ENCODE data around the gene GNB1L. TPM values are rescaled to one million over a fixed set of nuclear protein-coding genes. Genes with fewer than 3 reads are reported as not detected.

GNB1L gene
- total RNA-seq, 1 donor from 2014 or later: 3.0 TPM

DNA sequence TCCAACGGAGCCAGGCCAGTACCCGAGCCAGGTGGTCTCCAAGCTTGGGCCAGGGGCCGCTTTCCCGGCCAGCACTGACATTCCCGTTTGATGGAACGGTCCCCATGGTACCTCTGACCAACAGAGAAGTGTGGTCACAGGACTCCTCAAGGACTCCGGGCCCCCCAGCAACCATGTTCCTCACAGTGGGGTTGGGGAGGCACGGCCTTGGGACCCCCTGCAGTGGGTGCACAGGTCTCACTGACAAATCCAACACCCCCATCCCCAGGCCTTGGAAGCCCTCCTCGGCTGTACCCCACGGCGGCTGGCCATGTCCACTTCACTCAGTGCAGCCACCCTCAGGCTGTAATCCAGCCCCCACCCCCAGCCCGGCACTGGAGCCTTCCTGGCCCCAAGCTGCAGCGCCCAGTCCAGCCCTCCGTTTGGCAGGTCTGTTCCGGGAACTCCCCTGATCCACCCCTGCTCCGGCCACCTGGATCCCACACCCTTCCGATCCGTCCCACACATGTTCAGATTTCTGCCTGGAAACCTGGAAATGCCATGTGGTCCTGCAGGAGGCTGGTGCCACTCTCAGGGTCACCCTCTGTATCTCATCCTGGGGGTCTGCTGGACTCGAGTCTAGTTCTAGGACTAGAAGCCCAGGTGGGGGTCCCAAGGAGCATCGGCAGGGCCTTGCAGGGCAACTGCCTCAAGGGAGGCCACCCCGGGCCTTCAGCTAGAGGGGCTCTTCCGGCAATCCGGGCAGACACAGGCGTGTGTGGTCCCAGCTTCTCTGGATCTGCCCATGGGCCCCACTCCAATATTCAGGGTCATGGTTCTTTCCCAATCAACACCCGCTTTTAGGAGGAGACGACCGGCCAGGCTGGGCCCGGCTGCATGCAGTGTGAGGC, 67.5 kb downstream of the GNB1L start:
- H3K9me3 ChIP-seq (ENCODE audit: low read depth): no peaks in the 10 kb centered on the region
- no peak for TF ChIP-seq EZH2phosphoT487 (IDR thresholded peaks at IDR 0.05)
- TF ChIP-seq EZH2 (IDR thresholded peaks at IDR 0.05): no peak
- TF ChIP-seq, protein P1, sequence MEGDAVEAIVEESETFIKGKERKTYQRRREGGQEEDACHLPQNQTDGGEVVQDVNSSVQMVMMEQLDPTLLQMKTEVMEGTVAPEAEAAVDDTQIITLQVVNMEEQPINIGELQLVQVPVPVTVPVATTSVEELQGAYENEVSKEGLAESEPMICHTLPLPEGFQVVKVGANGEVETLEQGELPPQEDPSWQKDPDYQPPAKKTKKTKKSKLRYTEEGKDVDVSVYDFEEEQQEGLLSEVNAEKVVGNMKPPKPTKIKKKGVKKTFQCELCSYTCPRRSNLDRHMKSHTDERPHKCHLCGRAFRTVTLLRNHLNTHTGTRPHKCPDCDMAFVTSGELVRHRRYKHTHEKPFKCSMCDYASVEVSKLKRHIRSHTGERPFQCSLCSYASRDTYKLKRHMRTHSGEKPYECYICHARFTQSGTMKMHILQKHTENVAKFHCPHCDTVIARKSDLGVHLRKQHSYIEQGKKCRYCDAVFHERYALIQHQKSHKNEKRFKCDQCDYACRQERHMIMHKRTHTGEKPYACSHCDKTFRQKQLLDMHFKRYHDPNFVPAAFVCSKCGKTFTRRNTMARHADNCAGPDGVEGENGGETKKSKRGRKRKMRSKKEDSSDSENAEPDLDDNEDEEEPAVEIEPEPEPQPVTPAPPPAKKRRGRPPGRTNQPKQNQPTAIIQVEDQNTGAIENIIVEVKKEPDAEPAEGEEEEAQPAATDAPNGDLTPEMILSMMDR (IDR thresholded peaks at IDR 0.05): no peak

DNA sequence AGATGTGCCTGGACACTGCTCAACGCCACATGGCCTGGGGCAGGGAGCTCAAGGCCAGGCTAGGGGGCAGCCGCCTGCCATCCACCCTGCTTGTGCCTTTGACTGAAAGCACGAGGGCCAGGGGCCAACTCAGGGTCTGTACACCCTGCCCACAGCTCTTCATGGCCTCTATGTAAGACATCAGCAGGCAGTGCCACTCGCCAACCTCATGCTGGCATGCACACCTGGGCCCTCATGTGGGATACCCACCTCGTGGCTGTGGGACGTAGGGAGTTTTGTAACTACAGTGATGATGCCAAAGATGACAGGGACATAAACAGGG, 68.4 kb downstream of the GNB1L start:
- TF ChIP-seq, protein P1 (IDR thresholded peaks at IDR 0.05): no peak
- TF ChIP-seq EZH2phosphoT487 (IDR thresholded peaks at IDR 0.05): no peak
- no peak for TF ChIP-seq EZH2 (IDR thresholded peaks at IDR 0.05)
- H3K27ac Mint-ChIP-seq: no peak overlapping the region

More for the DNA sequence above, 67.5 kb downstream of the GNB1L start:
- no peak for DNase-seq (ENCODE audit: low spot score)
- Histone ChIP-seq H3K4me1 (no peaks in the 10 kb centered on the region), H2AFZ (replicated peaks) (no peak overlapping the region), H3K9ac (no peak overlapping the region), H3K27me3 (no peaks in the 10 kb centered on the region), H3K4me3 (no peak overlapping the region), H3K4me2 (no peak overlapping the region), H3K36me3 (no peaks in the 10 kb centered on the region), H4K20me1 (ENCODE audit: low read depth) (no peaks in the 10 kb centered on the region), H3K27ac (no peak overlapping the region), H3F3A (ENCODE audit: low read depth) (no peaks in the 10 kb centered on the region), H3K79me2 (ENCODE audit: low read depth) (no peaks in the 10 kb centered on the region)
- Mint-ChIP-seq H3K4me3 (no peak overlapping the region), H3K27ac (peak overlapping the region; percentile 79), H3K36me3 (peaks cover 17% of the 10 kb centered on the region), H3K4me1 (no peaks in the 10 kb centered on the region), H3K27me3 (ENCODE audit: insufficient read depth, low read depth) (peaks cover 10% of the 10 kb centered on the region), H3K9me3 (peaks cover 21% of the 10 kb centered on the region)

DNA sequence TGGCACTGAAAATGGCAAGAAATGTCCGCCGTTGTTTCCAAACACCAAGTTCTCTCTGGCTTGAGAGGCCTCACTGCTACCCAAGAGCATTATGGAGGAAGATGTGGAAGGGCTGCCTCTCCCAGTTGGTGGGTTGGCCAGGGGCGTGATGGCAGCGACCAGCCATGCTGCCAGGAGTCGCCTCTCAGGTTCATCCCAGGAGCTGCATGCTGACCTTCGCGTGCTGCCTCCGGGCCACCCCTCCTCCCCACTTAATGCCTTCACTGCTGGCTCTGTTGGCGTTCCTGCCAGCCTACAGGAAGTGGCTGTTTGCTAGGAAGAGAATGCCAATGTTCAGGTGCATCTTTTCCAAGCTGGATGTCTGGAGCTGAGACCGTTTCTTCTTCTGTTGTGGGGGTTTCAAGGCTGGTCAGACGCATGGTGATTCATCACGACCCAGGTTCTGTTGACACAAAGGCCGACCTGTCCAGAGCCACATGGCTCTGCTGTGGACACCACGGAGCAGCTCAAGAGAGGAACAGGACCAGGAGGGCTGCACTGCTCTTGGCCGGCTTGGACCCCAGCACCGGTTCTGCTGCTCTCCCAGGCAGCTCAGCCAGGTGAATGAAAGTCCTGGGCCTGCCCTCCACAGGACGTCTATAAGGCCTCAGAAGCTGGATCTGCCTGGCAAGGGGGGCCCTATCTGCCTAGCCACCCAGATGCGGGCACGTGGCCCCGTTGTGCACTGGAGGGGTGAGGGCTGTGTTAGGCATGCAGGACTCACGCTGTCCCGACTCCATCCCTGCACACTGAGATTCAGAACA, 69.0 kb downstream of the GNB1L start:
- H3K9me3 ChIP-seq (ENCODE audit: low read depth): no peaks in the 10 kb centered on the region
- H2AFZ ChIP-seq (replicated peaks): no peak overlapping the region
- no peak overlapping the region for H3K4me2 ChIP-seq
- H4K20me1 ChIP-seq (ENCODE audit: low read depth): no peaks in the 10 kb centered on the region
- DNase-seq (ENCODE audit: low spot score): no peak
- H3K4me3 Mint-ChIP-seq: no peak overlapping the region
- peaks cover 10% of the 10 kb centered on the region for H3K9me3 Mint-ChIP-seq
- no peak overlapping the region for H3K4me3 ChIP-seq
- no peaks in the 10 kb centered on the region for H3K4me1 ChIP-seq
- H3K36me3 ChIP-seq: no peaks in the 10 kb centered on the region
- H3K79me2 ChIP-seq (ENCODE audit: low read depth): no peaks in the 10 kb centered on the region
- peaks cover 4% of the 10 kb centered on the region for H3K27me3 ChIP-seq
- H3K4me1 Mint-ChIP-seq: no peaks in the 10 kb centered on the region
- no peaks in the 10 kb centered on the region for H3F3A ChIP-seq (ENCODE audit: low read depth)
- H3K9ac ChIP-seq: no peak overlapping the region
- peaks cover 10% of the 10 kb centered on the region for H3K27me3 Mint-ChIP-seq (ENCODE audit: insufficient read depth, low read depth)
- H3K27ac Mint-ChIP-seq: no peak overlapping the region
- peaks cover 6% of the 10 kb centered on the region for H3K36me3 Mint-ChIP-seq
- TF ChIP-seq EZH2phosphoT487 (IDR thresholded peaks at IDR 0.05): no peak
- no peak for TF ChIP-seq EZH2 (IDR thresholded peaks at IDR 0.05)
- TF ChIP-seq, protein P1 (IDR thresholded peaks at IDR 0.05): no peak
- H3K27ac ChIP-seq: no peak overlapping the region

More for the DNA sequence above, 68.4 kb downstream of the GNB1L start:
- Histone ChIP-seq H3K9me3 (ENCODE audit: low read depth) (no peaks in the 10 kb centered on the region), H2AFZ (replicated peaks) (no peak overlapping the region), H4K20me1 (ENCODE audit: low read depth) (no peaks in the 10 kb centered on the region), H3K9ac (no peak overlapping the region), H3F3A (ENCODE audit: low read depth) (no peaks in the 10 kb centered on the region), H3K4me2 (no peak overlapping the region), H3K27ac (no peak overlapping the region), H3K79me2 (ENCODE audit: low read depth) (no peaks in the 10 kb centered on the region), H3K27me3 (peaks cover 4% of the 10 kb centered on the region), H3K4me3 (no peak overlapping the region), H3K4me1 (no peaks in the 10 kb centered on the region), H3K36me3 (no peaks in the 10 kb centered on the region)
- Mint-ChIP-seq H3K27me3 (ENCODE audit: insufficient read depth, low read depth) (peaks cover 10% of the 10 kb centered on the region), H3K4me3 (no peak overlapping the region), H3K4me1 (no peaks in the 10 kb centered on the region), H3K36me3 (peaks cover 8% of the 10 kb centered on the region), H3K9me3 (peaks cover 12% of the 10 kb centered on the region)
- no peak for DNase-seq (ENCODE audit: low spot score)

Measured in neural progenitor cell (in vitro differentiated cells).